ENCODE measurements around the gene JMJD8.

The JMJD8 gene

GRCh38 chr16:672851-673250 is 11.3 kb downstream of the JMJD8 start:
- Histone ChIP-seq H3K27ac (replicated peaks) (no peak overlapping the region), H3K4me3 (replicated peaks; ENCODE audit: insufficient read depth, low read length) (no peak overlapping the region), H3K27me3 (ENCODE audit: insufficient read depth, poor library complexity, severe bottlenecking) (no peaks in the 10 kb centered on the region)
- no peak for TF ChIP-seq REST (IDR thresholded peaks at IDR 0.05; ENCODE audit: insufficient replicate concordance, low read depth)
- TF ChIP-seq CTCF (IDR thresholded peaks at IDR 0.05; ENCODE audit: insufficient read depth, low read length) = no peak
- TF ChIP-seq GABPA (IDR thresholded peaks at IDR 0.05; ENCODE audit: low read depth) = no peak
- no peak for DNase-seq (ENCODE audit: low read depth in 1 of 2, low spot score in 1 of 2)

GRCh38 chr16:672371-672770 is 11.8 kb downstream of the JMJD8 start:
- no peak overlapping the region for H3K4me3 ChIP-seq (replicated peaks; ENCODE audit: insufficient read depth, low read length)
- DNase-seq (ENCODE audit: low read depth in 1 of 2, low spot score in 1 of 2) = no peak
- H3K27ac ChIP-seq (replicated peaks) = no peak overlapping the region
- TF ChIP-seq SPI1 (IDR thresholded peaks at IDR 0.05; ENCODE audit: borderline replicate concordance, low read depth) (no peak), GABPA (IDR thresholded peaks at IDR 0.05; ENCODE audit: low read depth) (no peak), POLR2AphosphoS5 (IDR thresholded peaks at IDR 0.05; ENCODE audit: low read depth) (no peak), REST (IDR thresholded peaks at IDR 0.05; ENCODE audit: insufficient replicate concordance, low read depth) (no peak), CTCF (IDR thresholded peaks at IDR 0.05; ENCODE audit: insufficient read depth, low read length) (no peak)
- no peaks in the 10 kb centered on the region for H3K27me3 ChIP-seq (ENCODE audit: insufficient read depth, poor library complexity, severe bottlenecking)

GRCh38 chr16:671353-672131 is 12.6 kb downstream of the JMJD8 start:
- no peak for DNase-seq (ENCODE audit: low read depth in 1 of 2, low spot score in 1 of 2)
- Histone ChIP-seq H3K27me3 (ENCODE audit: insufficient read depth, poor library complexity, severe bottlenecking) (no peaks in the 10 kb centered on the region), H3K4me3 (replicated peaks; ENCODE audit: insufficient read depth, low read length) (no peak overlapping the region), H3K27ac (replicated peaks) (no peak overlapping the region)
- TF ChIP-seq GABPA (IDR thresholded peaks at IDR 0.05; ENCODE audit: low read depth) (no peak), POLR2AphosphoS5 (IDR thresholded peaks at IDR 0.05; ENCODE audit: low read depth) (no peak), REST (IDR thresholded peaks at IDR 0.05; ENCODE audit: insufficient replicate concordance, low read depth) (no peak), CTCF (IDR thresholded peaks at IDR 0.05; ENCODE audit: insufficient read depth, low read length) (no peak), SPI1 (IDR thresholded peaks at IDR 0.05; ENCODE audit: borderline replicate concordance, low read depth) (no peak)
